Activated B cell treated with CpG ODN at 0.5 μM for 24 hours (primary cell): ENCODE measurements around the gene TRABD. TPM values are rescaled to one million over a fixed set of nuclear protein-coding genes. Genes with fewer than 3 reads are reported as not detected.
"Not testable (repeated sequence)": the region's sequence is repeated elsewhere in the genome, so short reads cannot be mapped to it uniquely, and the experiment has no call there.

Source experiments
- ATAC-seq: fragments of 200-7000 bp; cut with Tn5 transposase; one replicate; pipeline ENCODE4 v1.10.0; 2021; ENCODE audit warnings: low read depth, mild to moderate bottlenecking, moderate library complexity
- CTCF ChIA-PET: fragments of 350-600 bp; sonication (Branson Sonifier 250); formaldehyde crosslinking; loops from one replicate; lab custom pipeline; 2021; ENCODE audit warnings: antibody characterized with exemption; lab: Charles Lee
- POLR2A ChIA-PET: fragments of 350-600 bp; sonication (Branson Sonifier 250); formaldehyde crosslinking; loops from one replicate; lab custom pipeline; 2021; ENCODE audit warnings: antibody characterized with exemption; lab: Charles Lee
- DNase-seq: peaks from one replicate; pipeline ENCODE4 v3.0.0; 2022
- H3K27ac Mint-ChIP-seq: one replicate; pipeline ENCODE4 v1.8.0; 2020; ENCODE audit warnings: mixed read lengths
- H3K27me3 Mint-ChIP-seq: one replicate; pipeline ENCODE4 v1.8.0; 2021; ENCODE audit warnings: mixed read lengths
- H3K36me3 Mint-ChIP-seq: one replicate; pipeline ENCODE4 v1.8.0; 2021; ENCODE audit warnings: low read depth, mixed read lengths
- H3K4me1 Mint-ChIP-seq: one replicate; pipeline ENCODE4 v1.8.0; 2021; ENCODE audit warnings: mixed read lengths
- H3K4me3 Mint-ChIP-seq: one replicate; pipeline ENCODE4 v1.8.0; 2020; ENCODE audit warnings: mild to moderate bottlenecking, mixed read lengths
- H3K9me3 Mint-ChIP-seq: one replicate; pipeline ENCODE4 v1.8.0; 2020; ENCODE audit warnings: mixed read lengths
- intact Hi-C: fragments of 100-400 bp; cut with micrococcal nuclease; formaldehyde crosslinking; loops from one replicate; pipeline ENCODE4 v1.15.1; 2024
- total RNA-seq: library from RNA; stranded (reverse); gene quantifications from 2 replicates; pipeline ENCODE4 v1.2.3, GENCODE V29; 2022
- TF ChIP-seq, protein P1 (sequence below): fragments of 200-600 bp; IDR thresholded peaks from one replicate; pipeline ENCODE4 v1.8.0; 2022; ENCODE audit warnings: antibody characterized with exemption, mild to moderate bottlenecking

TRABD gene
- total RNA-seq, 1 donor from 2014 or later: 86.4 TPM

DNA sequence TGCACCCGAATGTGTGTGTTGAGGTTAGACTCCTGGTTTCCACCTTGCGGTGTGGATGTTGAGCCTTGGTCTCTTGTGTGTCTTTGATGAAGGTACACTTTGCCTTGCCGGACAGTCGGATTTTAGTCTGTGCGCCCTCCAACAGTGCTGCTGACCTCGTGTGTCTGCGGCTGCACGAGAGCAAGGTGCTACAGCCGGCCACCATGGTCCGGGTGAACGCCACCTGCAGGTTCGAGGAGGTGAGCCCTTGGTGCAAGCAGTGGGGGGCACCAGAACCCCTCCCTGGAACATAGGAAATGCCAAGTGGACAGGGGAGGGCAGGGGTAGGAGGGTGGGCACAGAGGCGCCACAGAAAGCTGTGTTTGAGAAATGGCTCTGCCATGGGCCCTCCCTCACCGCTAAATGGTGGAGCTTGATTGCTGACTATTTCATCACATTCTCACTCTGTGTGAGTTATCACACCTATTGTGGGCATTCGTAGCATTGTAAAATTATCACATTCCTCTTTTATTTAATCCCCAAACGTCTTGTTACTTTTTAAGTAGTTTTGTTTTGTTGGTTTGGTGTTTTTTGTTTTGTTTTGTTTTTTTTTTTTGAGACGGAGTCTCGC is 41.6 kb upstream of the TRABD start:
- peaks cover 6% of the 10 kb centered on the region for H3K27me3 Mint-ChIP-seq
- H3K4me3 Mint-ChIP-seq: no peak overlapping the region
- H3K9me3 Mint-ChIP-seq: no peaks in the 10 kb centered on the region
- intact Hi-C loops: no loop called here
- ATAC-seq: no peak
- no peak for DNase-seq
- ChIA-PET CTCF (no interaction called here), POLR2A (no interaction called here)
- TF ChIP-seq, protein P1, sequence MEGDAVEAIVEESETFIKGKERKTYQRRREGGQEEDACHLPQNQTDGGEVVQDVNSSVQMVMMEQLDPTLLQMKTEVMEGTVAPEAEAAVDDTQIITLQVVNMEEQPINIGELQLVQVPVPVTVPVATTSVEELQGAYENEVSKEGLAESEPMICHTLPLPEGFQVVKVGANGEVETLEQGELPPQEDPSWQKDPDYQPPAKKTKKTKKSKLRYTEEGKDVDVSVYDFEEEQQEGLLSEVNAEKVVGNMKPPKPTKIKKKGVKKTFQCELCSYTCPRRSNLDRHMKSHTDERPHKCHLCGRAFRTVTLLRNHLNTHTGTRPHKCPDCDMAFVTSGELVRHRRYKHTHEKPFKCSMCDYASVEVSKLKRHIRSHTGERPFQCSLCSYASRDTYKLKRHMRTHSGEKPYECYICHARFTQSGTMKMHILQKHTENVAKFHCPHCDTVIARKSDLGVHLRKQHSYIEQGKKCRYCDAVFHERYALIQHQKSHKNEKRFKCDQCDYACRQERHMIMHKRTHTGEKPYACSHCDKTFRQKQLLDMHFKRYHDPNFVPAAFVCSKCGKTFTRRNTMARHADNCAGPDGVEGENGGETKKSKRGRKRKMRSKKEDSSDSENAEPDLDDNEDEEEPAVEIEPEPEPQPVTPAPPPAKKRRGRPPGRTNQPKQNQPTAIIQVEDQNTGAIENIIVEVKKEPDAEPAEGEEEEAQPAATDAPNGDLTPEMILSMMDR: no peak
- peaks cover 2% of the 10 kb centered on the region for H3K4me1 Mint-ChIP-seq
- H3K27ac Mint-ChIP-seq: no peak overlapping the region
- H3K36me3 Mint-ChIP-seq: no peaks in the 10 kb centered on the region

- no peak overlapping the region for H3K4me3 Mint-ChIP-seq
- peaks cover 4% of the 10 kb centered on the region for H3K4me1 Mint-ChIP-seq
- ATAC-seq: no peak
- peaks cover 4% of the 10 kb centered on the region for H3K27me3 Mint-ChIP-seq
- no peak for DNase-seq
- no peak overlapping the region for H3K27ac Mint-ChIP-seq
- POLR2A ChIA-PET: no interaction called here
- H3K36me3 Mint-ChIP-seq: no peaks in the 10 kb centered on the region
- no peaks in the 10 kb centered on the region for H3K9me3 Mint-ChIP-seq
- TF ChIP-seq, protein P1: no peak
- CTCF ChIA-PET: no interaction called here
- intact Hi-C loops: no loop called here
These were observed 39.8 kb upstream of the TRABD start for GRCh38 chr22:50145721-50146438.

GRCh38 chr22:50146439-50147238 is 39.1 kb upstream of the TRABD start:
- ChIA-PET CTCF (no interaction called here), POLR2A (no interaction called here)
- TF ChIP-seq, protein P1: no peak
- DNase-seq (no peak), ATAC-seq (no peak)
- no peaks in the 10 kb centered on the region for H3K9me3 Mint-ChIP-seq
- H3K4me1 Mint-ChIP-seq: peaks cover 4% of the 10 kb centered on the region
- H3K36me3 Mint-ChIP-seq: no peaks in the 10 kb centered on the region
- H3K4me3 Mint-ChIP-seq: no peak overlapping the region
- H3K27me3 Mint-ChIP-seq: peaks cover 4% of the 10 kb centered on the region
- intact Hi-C loops: no loop called here
- H3K27ac Mint-ChIP-seq: no peak overlapping the region

DNA sequence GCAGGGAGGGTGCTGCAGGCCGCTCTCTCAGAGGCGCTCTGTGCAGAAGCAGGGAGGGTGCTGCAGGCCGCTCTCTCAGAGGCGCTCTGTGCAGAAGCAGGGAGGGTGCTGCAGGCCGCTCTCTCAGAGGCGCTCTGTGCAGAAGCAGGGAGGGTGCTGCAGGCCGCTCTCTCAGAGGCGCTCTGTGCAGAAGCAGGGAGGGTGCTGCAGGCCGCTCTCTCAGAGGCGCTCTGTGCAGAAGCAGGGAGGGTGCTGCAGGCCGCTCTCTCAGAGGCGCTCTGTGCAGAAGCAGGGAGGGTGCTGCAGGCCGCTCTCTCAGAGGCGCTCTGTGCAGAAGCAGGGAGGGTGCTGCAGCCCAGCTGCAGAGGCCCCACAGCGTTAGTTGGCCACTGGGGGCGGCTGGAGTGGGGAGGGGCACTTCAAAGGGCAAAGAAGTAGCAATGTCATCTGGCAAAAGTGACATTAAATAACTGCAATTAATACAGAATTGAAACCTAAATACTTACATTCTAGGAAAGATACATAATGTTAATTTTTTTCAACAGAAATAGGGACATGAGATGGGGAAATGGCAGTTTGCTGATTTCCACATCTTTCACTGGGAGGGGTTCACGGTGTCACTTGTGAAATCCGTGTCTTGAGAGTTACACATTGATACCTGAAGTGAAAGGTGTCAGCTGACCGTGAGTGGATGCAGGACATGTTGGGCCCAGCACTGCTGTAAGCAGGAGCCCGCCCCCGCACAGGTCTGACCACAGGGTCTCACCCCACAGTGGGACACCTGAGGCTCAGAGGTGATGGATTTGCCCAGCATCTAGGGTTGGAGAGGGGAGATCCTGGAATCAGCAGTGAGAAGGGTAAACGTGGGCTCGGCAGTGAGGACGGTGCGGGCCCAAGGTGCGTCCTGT is 38.2 kb upstream of the TRABD start:
- not testable (repeated sequence) for H3K36me3 Mint-ChIP-seq, H3K4me1 Mint-ChIP-seq, H3K9me3 Mint-ChIP-seq, H3K4me3 Mint-ChIP-seq, ATAC-seq, H3K27me3 Mint-ChIP-seq, H3K27ac Mint-ChIP-seq, DNase-seq
- CTCF ChIA-PET: interaction anchor here (3.1 to 4.1 kb wide), 3 partner anchors 44 to 74 kb away, joined by 15 to 39 read pairs (median 20); no protein-coding TSS in a partner anchor
- intact Hi-C loops: loop anchor here (2.0 kb wide), 1 partner anchor 195 kb away; the partner anchor contains the start of gene PPP6R2
- POLR2A ChIA-PET: interaction anchor here (2.1 to 3.8 kb wide), 2 partner anchors 44 to 64 kb away, joined by 10 to 36 read pairs; no protein-coding TSS in a partner anchor

- TF ChIP-seq, protein P1: no peak
- Mint-ChIP-seq H3K36me3 (no peaks in the 10 kb centered on the region), H3K4me1 (peaks cover 4% of the 10 kb centered on the region), H3K27ac (no peak overlapping the region), H3K4me3 (no peak overlapping the region), H3K27me3 (no peaks in the 10 kb centered on the region), H3K9me3 (no peaks in the 10 kb centered on the region)
- POLR2A ChIA-PET: interaction anchor here (2.1 to 3.8 kb wide), 2 partner anchors 43 to 63 kb away, joined by 10 to 36 read pairs; no protein-coding TSS in a partner anchor
- intact Hi-C loops: loop anchor here (2.0 kb wide), 1 partner anchor 195 kb away; the partner anchor contains the start of gene PPP6R2
- CTCF ChIA-PET: interaction anchor here (1.8 to 4.1 kb wide), 5 partner anchors 43 to 89 kb away, joined by 5 to 39 read pairs (median 15); no protein-coding TSS in a partner anchor
- ATAC-seq: no peak
- no peak for DNase-seq
These were observed 37.6 kb upstream of the TRABD start for GRCh38 chr22:50148166-50148500.
